Endothelial cell of umbilical vein (primary cell): ENCODE measurements around the gene GRM4. TPM values are rescaled to one million over a fixed set of nuclear protein-coding genes. Genes with fewer than 3 reads are reported as not detected.

ENCODE experiments used
- BruUV-seq: library from RNA; stranded (reverse); fragments of 400-500 nt; replicated peaks from 2 replicates; lab custom pipeline; 2021; lab: Mats Ljungman, UMichigan
- CTCF ChIA-PET: fragments of 300-600, 350-600 bp; sonication (Branson Sonifier 250); formaldehyde crosslinking; loops from one replicate; lab custom pipeline; 2021; ENCODE audit warnings: antibody characterized with exemption, inconsistent platforms; lab: Charles Lee
- POLR2A ChIA-PET: fragments of 300-600, 350-600 bp; sonication (Branson Sonifier 250); formaldehyde crosslinking; loops from one replicate; lab custom pipeline; 2021; ENCODE audit warnings: antibody characterized with exemption, inconsistent platforms; lab: Charles Lee
- DNase-seq: peaks from one replicate; pipeline ENCODE4 v3.0.0-alpha.2; 2011; ENCODE audit warnings: low read depth, low spot score
- FAIRE-seq: peaks from 2 replicates; lab custom pipeline; 2011; peaks lifted over from hg19 to GRCh38; lab: Jason Lieb, UNC
- H2AFZ ChIP-seq: 2 replicates; pipeline ENCODE4 v1.6.0; 2012; ENCODE audit warnings: low read depth, low read length, control low read depth, inconsistent platforms
- H3K27ac ChIP-seq: 2 replicates; pipeline ENCODE4 v1.5.1; 2011; ENCODE audit warnings: low read depth, mild to moderate bottlenecking, control low read depth, low read length, moderate library complexity; ENCODE audit not compliant: insufficient read depth
- H3K27me3 ChIP-seq, 2 experiments: 2 replicates each; pipeline versions ENCODE4 v1.6.0 to v1.6.1; 2011; ENCODE audit warnings: low read length in 2 of 2, mixed read lengths in 1 of 2; ENCODE audit not compliant: control insufficient read depth in 2 of 2, insufficient read depth in 2 of 2
- H3K36me3 ChIP-seq, 2 experiments: 2 replicates in 1 of 2; 3 replicates in 1 of 2; pipeline ENCODE4 v1.5.1; 2011; ENCODE audit warnings: low read length in 2 of 2, mild to moderate bottlenecking in 1 of 2, moderate library complexity in 1 of 2; ENCODE audit not compliant: control insufficient read depth in 2 of 2, insufficient read depth in 2 of 2; ENCODE audit errors: extremely low read depth in 1 of 2
- H3K4me1 ChIP-seq: 3 replicates; pipeline ENCODE4 v1.5.1; 2011; ENCODE audit warnings: mild to moderate bottlenecking, low read length; ENCODE audit not compliant: control insufficient read depth, insufficient read depth; ENCODE audit errors: extremely low read depth
- H3K4me2 ChIP-seq: 2 replicates; pipeline ENCODE4 v1.6.1; 2011; ENCODE audit warnings: low read length, control low read depth, mixed read lengths; ENCODE audit not compliant: insufficient read depth
- H3K4me3 ChIP-seq, 3 experiments: fragments of 200-600 bp in 1 of 3; sonication (generic), shearing (Covaris generic) in 1 of 3; replicated peaks in 1 of 3; 2 replicates each; pipeline ENCODE4 v1.5.1; 2011 to 2016; ENCODE audit warnings: control low read depth in 3 of 3, low read length in 3 of 3, mild to moderate bottlenecking in 2 of 3, inconsistent platforms in 1 of 3, low read depth in 1 of 3, moderate library complexity in 1 of 3; ENCODE audit not compliant: insufficient read depth in 1 of 3
- H3K79me2 ChIP-seq: 2 replicates; pipeline ENCODE4 v1.6.0; 2012; ENCODE audit warnings: low read length, inconsistent platforms; ENCODE audit not compliant: control insufficient read depth, insufficient read depth
- H3K9ac ChIP-seq: replicated peaks from 2 replicates; pipeline ENCODE3; 2011; ENCODE audit warnings: low read length, control low read depth; ENCODE audit not compliant: insufficient read depth; ENCODE audit errors: extremely low read depth
- H3K9me1 ChIP-seq: replicated peaks from 3 replicates; pipeline ENCODE4 v1.6.0; 2011; ENCODE audit warnings: mild to moderate bottlenecking, low read length; ENCODE audit not compliant: control insufficient read depth, insufficient read depth; ENCODE audit errors: extremely low read depth
- H3K9me3 ChIP-seq: replicated peaks from 2 replicates; pipeline ENCODE4 v1.5.1; 2012; ENCODE audit warnings: low read length, inconsistent platforms; ENCODE audit not compliant: control insufficient read depth, insufficient read depth
- H4K20me1 ChIP-seq: replicated peaks from 2 replicates; pipeline ENCODE3; 2011; ENCODE audit warnings: mild to moderate bottlenecking, low read length; ENCODE audit not compliant: control insufficient read depth, insufficient read depth; ENCODE audit errors: extremely low read depth
- CTCF ChIP-seq, 2 donors: IDR thresholded peaks; 1 replicate in 1 of 2; 2 replicates in 1 of 2; pipeline ENCODE4 v1.5.1; 2011; ENCODE audit warnings: low read length in 2 of 2, mild to moderate bottlenecking in 2 of 2, moderate library complexity in 2 of 2, control low read depth in 1 of 2, inconsistent platforms in 1 of 2, low read depth in 1 of 2; ENCODE audit not compliant: insufficient read depth in 1 of 2; ENCODE audit errors: extremely low read depth in 1 of 2
- EZH2 ChIP-seq: IDR thresholded peaks from 2 replicates; pipeline ENCODE4 v1.6.1; 2012; ENCODE audit warnings: borderline replicate concordance, low read depth, mild to moderate bottlenecking, moderate library complexity, low read length, inconsistent platforms; ENCODE audit not compliant: severe bottlenecking
- FOS ChIP-seq: IDR thresholded peaks from 2 replicates; pipeline ENCODE4 v1.6.1; 2011; ENCODE audit warnings: mild to moderate bottlenecking, low read length, moderate library complexity, borderline replicate concordance; ENCODE audit not compliant: insufficient read depth
- GATA2 ChIP-seq: IDR thresholded peaks from 2 replicates; pipeline ENCODE4 v1.7.0; 2011; ENCODE audit warnings: low read depth, mild to moderate bottlenecking, moderate library complexity, mixed read lengths, low read length; ENCODE audit not compliant: insufficient read length, insufficient read depth
- JUN ChIP-seq: IDR thresholded peaks from 2 replicates; pipeline ENCODE4 v1.6.1; 2011; ENCODE audit warnings: borderline replicate concordance, low read depth; ENCODE audit not compliant: insufficient read length, insufficient read depth
- MYC ChIP-seq: IDR thresholded peaks from one replicate; pipeline ENCODE4 v1.6.1; 2011; ENCODE audit warnings: mild to moderate bottlenecking, low read depth, low read length
- POLR2A ChIP-seq: IDR thresholded peaks from 2 replicates; pipeline ENCODE4 v1.6.1; 2012; ENCODE audit warnings: low read depth, mild to moderate bottlenecking, control low read depth, low read length
- POLR2AphosphoS5 ChIP-seq: IDR thresholded peaks from 2 replicates; pipeline ENCODE4 v1.6.1; 2012; ENCODE audit warnings: low read depth, mild to moderate bottlenecking, control low read depth, low read length, moderate library complexity; ENCODE audit not compliant: insufficient read depth
- dilution Hi-C: fragments of 300-500 bp; cut with MboI; formaldehyde crosslinking; loops from one replicate; pipeline ENCODE4 v1.15.0; 2019; ENCODE audit warnings: low sequenced_read_pairs; ENCODE audit not compliant: extremely low pct_ligation_motif_present
- intact Hi-C: fragments of 100-400 bp; cut with micrococcal nuclease; formaldehyde crosslinking; loops from one replicate; pipeline ENCODE4 v1.10.0; 2022
- polyA plus RNA-seq, 4 experiments: library from polyadenylated mRNA; depleted of rRNA in 3 of 4; stranded (reverse) in 3 of 4; unstranded in 1 of 4; fragments of >200 nt; gene quantifications; 2 replicates each; pipeline versions ENCODE4 v1.2.1 to v1.2.3, GENCODE V29; 2011 to 2012; ENCODE audit warnings: missing spikeins in 1 of 4
- total RNA-seq: library from RNA; stranded (reverse); gene quantifications from 2 replicates; pipeline ENCODE4 v1.2.3, GENCODE V29; 2021
- TF ChIP-seq, protein P1 (sequence below): IDR thresholded peaks from 2 replicates; pipeline ENCODE4 v1.6.1; 2011; ENCODE audit not compliant: insufficient read depth, insufficient read length

The GRM4 gene
- total and polyA plus RNA-seq, 2 donors (not counting 3 experiments of a cell fraction or from before 2014, with no cell fraction given), result 0.03 TPM; not detected in 1

GRCh38 chr6:33978412-33979150 is 167.3 kb downstream of the GRM4 start:
- ChIA-PET CTCF (interaction anchor here (1.0 to 1.8 kb wide), 2 partner anchors 17 to 21 kb away, joined by 3 to 4 read pairs; no protein-coding TSS in a partner anchor), POLR2A (no interaction called here)
- Histone ChIP-seq H3K4me3 (no peak overlapping the region), H4K20me1 (no peaks in the 10 kb centered on the region), H3K9me3 (no peaks in the 10 kb centered on the region), H2AFZ (no peak overlapping the region), H3K79me2 (no peaks in the 10 kb centered on the region), H3K9ac (no peak overlapping the region), H3K4me2 (no peak overlapping the region), H3K9me1 (no peaks in the 10 kb centered on the region), H3K27me3 (peaks cover 18 to 20% of the 10 kb centered on the region in 2 experiments), H3K4me1 (no peaks in the 10 kb centered on the region), H3K27ac (no peak overlapping the region), H3K36me3 (no peaks in the 10 kb centered on the region)
- dilution Hi-C loops (no loop called here), intact Hi-C loops (no loop called here)
- TF ChIP-seq EZH2 (no peak), POLR2A (no peak), JUN (no peak), POLR2AphosphoS5 (no peak), MYC (no peak), FOS (no peak), GATA2 (no peak), CTCF (IDR thresholded peaks at IDR 0.05; ENCODE audit: extremely low read depth in 1 of 2, insufficient read depth in 1 of 2, low read depth in 1 of 2, low read length in 2 of 2) (no peak)
- TF ChIP-seq, protein P1, sequence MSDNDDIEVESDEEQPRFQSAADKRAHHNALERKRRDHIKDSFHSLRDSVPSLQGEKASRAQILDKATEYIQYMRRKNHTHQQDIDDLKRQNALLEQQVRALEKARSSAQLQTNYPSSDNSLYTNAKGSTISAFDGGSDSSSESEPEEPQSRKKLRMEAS, result no peak
- no peak for FAIRE-seq
- DNase-seq, result no peak
- BruUV-seq, result no TSS peak
